HUES48 (cell line): Measurements from ENCODE around the gene JUP.

Source experiments
- H3K27ac ChIP-seq: one replicate; pipeline ENCODE4 v1.7.0; 2013; ENCODE audit warnings: low read depth, low read length, inconsistent platforms
- H3K27me3 ChIP-seq: 2 replicates; pipeline ENCODE4 v1.6.1; 2013; ENCODE audit warnings: mild to moderate bottlenecking, low read length; ENCODE audit not compliant: control insufficient read depth, insufficient read depth
- H3K36me3 ChIP-seq: 2 replicates; pipeline ENCODE4 v1.6.1; 2013; ENCODE audit warnings: low read length; ENCODE audit not compliant: control insufficient read depth, insufficient read depth
- H3K4me1 ChIP-seq: 2 replicates; pipeline ENCODE4 v1.6.1; 2013; ENCODE audit warnings: mild to moderate bottlenecking, low read length; ENCODE audit not compliant: control insufficient read depth, insufficient read depth
- H3K4me3 ChIP-seq: 2 replicates; pipeline ENCODE4 v1.5.1; 2013; ENCODE audit warnings: mild to moderate bottlenecking, low read depth, low read length
- H3K9ac ChIP-seq: 2 replicates; pipeline ENCODE4 v1.6.1; 2013; ENCODE audit warnings: mild to moderate bottlenecking, low read depth, low read length, moderate library complexity
- H3K9me3 ChIP-seq: 2 replicates; pipeline ENCODE4 v1.6.1; 2013; ENCODE audit warnings: low read length; ENCODE audit not compliant: control insufficient read depth, insufficient read depth

Gene JUP

GRCh38 chr17:41766135-41766534 is 20.4 kb downstream of the JUP start:
- Histone ChIP-seq H3K36me3 (peaks cover 82% of the 10 kb centered on the region), H3K9ac (no peak overlapping the region), H3K27ac (no peak overlapping the region), H3K4me1 (no peaks in the 10 kb centered on the region), H3K9me3 (no peaks in the 10 kb centered on the region), H3K27me3 (no peaks in the 10 kb centered on the region), H3K4me3 (no peak overlapping the region)

DNA sequence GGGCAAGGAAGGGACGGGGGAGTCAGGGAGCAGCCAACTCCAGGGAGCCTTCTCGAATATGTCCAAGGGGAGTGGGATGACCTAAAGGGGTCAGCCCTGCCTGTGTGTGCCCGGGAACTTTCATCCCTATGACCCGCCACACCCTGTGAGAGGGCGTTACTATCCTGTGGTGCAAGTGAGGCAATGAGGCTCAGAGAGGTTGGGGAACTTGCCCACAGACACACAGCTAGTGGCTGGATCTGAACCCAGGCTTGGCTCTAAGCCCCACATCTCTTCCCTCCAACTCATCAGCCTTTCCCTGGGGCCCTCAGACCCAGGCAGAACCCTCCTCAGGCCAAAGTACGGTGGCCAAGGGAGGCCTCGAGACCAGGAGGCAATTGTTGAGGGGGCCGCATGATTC is 23.2 kb downstream of the JUP start:
- Histone ChIP-seq H3K4me3 (no peak overlapping the region), H3K4me1 (no peaks in the 10 kb centered on the region), H3K27me3 (no peaks in the 10 kb centered on the region), H3K9ac (no peak overlapping the region), H3K9me3 (no peaks in the 10 kb centered on the region), H3K36me3 (peaks cover 75% of the 10 kb centered on the region), H3K27ac (no peak overlapping the region)

- peaks cover 79% of the 10 kb centered on the region for H3K36me3 ChIP-seq
- no peak overlapping the region for H3K4me3 ChIP-seq
- no peak overlapping the region for H3K9ac ChIP-seq
- H3K27ac ChIP-seq, result no peak overlapping the region
- no peaks in the 10 kb centered on the region for H3K9me3 ChIP-seq
- no peaks in the 10 kb centered on the region for H3K27me3 ChIP-seq
- H3K4me1 ChIP-seq, result no peaks in the 10 kb centered on the region
Observed at GRCh38 chr17:41762841-41763240, 23.7 kb downstream of the JUP start.

DNA sequence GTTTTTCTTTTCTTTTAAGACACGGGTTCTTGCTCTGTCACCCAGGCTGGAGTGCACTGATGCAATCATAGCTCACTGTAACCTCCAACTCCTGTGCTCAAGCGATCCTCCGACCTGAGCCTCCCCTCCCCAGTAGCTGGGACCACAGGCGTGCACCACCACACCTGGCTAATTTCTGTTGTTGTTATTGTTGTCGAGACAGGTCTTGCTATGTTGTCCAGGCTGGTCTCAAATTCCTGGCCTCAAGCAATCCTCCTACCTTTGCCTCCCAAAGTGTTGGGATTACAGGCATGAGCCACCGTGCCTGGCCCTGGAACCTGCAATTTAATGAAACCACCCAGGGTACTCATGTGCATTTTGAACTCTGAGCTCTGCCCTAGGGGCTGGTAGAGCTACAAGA is 24.1 kb downstream of the JUP start:
- peaks cover 79% of the 10 kb centered on the region for H3K36me3 ChIP-seq

GRCh38 chr17:41760878-41761277 is 25.6 kb downstream of the JUP start:
- Histone ChIP-seq H3K9me3 (no peaks in the 10 kb centered on the region), H3K27ac (no peak overlapping the region), H3K4me3 (no peak overlapping the region), H3K27me3 (no peaks in the 10 kb centered on the region), H3K36me3 (peaks cover 77% of the 10 kb centered on the region), H3K4me1 (no peaks in the 10 kb centered on the region), H3K9ac (no peak overlapping the region)

More for the DNA sequence above, 24.1 kb downstream of the JUP start:
- Histone ChIP-seq H3K9me3 (no peaks in the 10 kb centered on the region), H3K4me1 (no peaks in the 10 kb centered on the region), H3K27me3 (no peaks in the 10 kb centered on the region), H3K4me3 (no peak overlapping the region), H3K9ac (no peak overlapping the region), H3K27ac (no peak overlapping the region)

GRCh38 chr17:41758601-41759000 is 27.9 kb downstream of the JUP start:
- Histone ChIP-seq H3K9ac (no peak overlapping the region), H3K27me3 (no peaks in the 10 kb centered on the region), H3K9me3 (no peaks in the 10 kb centered on the region), H3K4me3 (no peak overlapping the region), H3K4me1 (no peaks in the 10 kb centered on the region), H3K36me3 (peaks cover 76% of the 10 kb centered on the region), H3K27ac (no peak overlapping the region)

DNA sequence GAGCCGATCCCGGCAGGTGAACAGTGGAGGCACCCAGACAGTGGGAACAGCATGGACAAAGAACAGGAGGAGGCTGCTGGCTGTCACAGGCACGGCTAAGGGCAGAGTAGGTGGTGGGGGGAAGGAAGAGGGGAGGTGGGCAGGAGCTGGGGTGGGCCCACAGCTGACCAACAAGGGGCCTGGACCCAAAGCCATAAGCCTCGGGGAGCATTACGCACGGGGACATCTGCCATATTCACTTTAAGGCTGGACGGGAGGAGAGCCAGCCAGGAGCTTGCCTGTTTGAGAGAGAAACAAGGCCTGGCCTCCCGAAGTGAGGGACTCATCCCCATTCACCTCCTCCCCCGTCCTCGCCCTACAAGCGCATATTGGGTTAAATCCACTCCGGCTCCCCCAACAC is 32.4 kb downstream of the JUP start:
- Histone ChIP-seq H3K9ac (no peak overlapping the region), H3K4me1 (no peaks in the 10 kb centered on the region), H3K27ac (no peak overlapping the region), H3K9me3 (no peaks in the 10 kb centered on the region), H3K36me3 (peaks cover 42% of the 10 kb centered on the region), H3K27me3 (no peaks in the 10 kb centered on the region), H3K4me3 (no peak overlapping the region)

DNA sequence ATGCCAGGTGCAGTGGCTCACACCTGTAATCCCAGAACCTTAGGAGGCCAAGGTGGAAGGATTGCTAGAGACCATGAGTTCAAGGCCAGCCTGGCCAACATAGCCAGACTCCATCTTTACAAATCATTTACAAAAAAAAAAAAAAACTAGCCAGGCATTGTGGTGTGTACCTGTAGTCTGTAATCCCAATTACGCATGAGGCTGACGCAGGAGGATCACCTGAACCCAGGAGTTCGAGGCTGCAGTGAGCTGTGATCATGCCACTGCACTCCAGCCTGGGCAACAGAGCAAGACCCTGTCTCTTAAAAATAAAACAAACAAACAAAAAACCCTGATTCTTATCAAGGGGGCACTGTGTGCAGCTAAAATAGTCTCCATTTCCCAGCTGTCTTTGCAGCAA is 35.2 kb downstream of the JUP start:
- H3K9ac ChIP-seq, result no peak overlapping the region
- H3K27me3 ChIP-seq, result no peaks in the 10 kb centered on the region
- H3K36me3 ChIP-seq, result peaks cover 20% of the 10 kb centered on the region
- no peak overlapping the region for H3K4me3 ChIP-seq
- H3K4me1 ChIP-seq, result no peaks in the 10 kb centered on the region
- no peaks in the 10 kb centered on the region for H3K9me3 ChIP-seq
- no peak overlapping the region for H3K27ac ChIP-seq

GRCh38 chr17:41750862-41751261 is 35.6 kb downstream of the JUP start:
- no peaks in the 10 kb centered on the region for H3K27me3 ChIP-seq
- H3K4me1 ChIP-seq, result no peaks in the 10 kb centered on the region
- no peak overlapping the region for H3K27ac ChIP-seq
- peaks cover 16% of the 10 kb centered on the region for H3K36me3 ChIP-seq
- no peak overlapping the region for H3K9ac ChIP-seq
- H3K9me3 ChIP-seq, result no peaks in the 10 kb centered on the region
- no peak overlapping the region for H3K4me3 ChIP-seq

DNA sequence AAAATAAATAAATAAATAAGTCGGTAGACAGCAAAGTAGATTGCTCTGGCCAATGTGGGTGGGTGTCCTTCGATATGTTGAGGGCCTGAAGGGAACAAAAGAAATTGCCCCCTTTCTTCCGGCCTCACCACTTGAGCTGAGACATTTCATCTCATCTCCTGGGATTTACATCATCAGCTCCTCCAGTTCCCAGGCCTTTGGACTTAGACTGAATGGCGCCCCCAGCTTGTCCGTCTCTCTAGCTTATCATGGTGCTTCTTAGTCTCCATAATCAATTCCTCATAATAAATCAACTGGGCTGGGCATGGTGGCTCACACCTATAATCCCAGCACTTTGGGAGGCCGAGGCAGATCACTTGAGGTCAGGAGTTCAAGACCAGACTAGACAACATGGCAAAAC is 38.2 kb downstream of the JUP start:
- H3K4me1 ChIP-seq, result no peaks in the 10 kb centered on the region
- no peak overlapping the region for H3K4me3 ChIP-seq
- no peaks in the 10 kb centered on the region for H3K27me3 ChIP-seq
- H3K36me3 ChIP-seq, result no peaks in the 10 kb centered on the region
- H3K9me3 ChIP-seq, result no peaks in the 10 kb centered on the region
- H3K27ac ChIP-seq, result no peak overlapping the region
- no peak overlapping the region for H3K9ac ChIP-seq

DNA sequence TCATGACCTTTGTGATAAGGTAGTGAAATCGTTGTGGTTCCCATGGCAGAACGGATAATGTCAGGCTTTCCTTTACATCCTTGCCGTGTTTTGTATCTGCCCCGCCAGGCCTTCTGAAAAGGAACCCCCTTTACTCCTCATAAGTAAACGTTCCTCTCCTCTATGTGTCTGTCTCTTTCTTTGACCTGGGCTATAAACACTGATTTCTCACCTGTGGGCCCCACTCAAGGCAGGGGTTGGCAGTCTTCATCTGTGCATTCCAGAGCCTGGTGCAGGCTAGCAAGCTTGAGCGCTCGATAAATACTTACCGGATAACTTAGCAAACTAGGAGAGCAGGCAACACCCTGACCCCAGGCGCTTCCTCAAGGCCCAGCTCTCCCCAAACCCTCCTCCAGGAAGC is 44.8 kb downstream of the JUP start:
- Histone ChIP-seq H3K36me3 (no peaks in the 10 kb centered on the region), H3K4me1 (peaks cover 7% of the 10 kb centered on the region), H3K9ac (no peak overlapping the region), H3K27ac (no peak overlapping the region), H3K4me3 (no peak overlapping the region), H3K9me3 (no peaks in the 10 kb centered on the region), H3K27me3 (peaks cover 12% of the 10 kb centered on the region)

GRCh38 chr17:41740506-41740905 is 46.0 kb downstream of the JUP start:
- Histone ChIP-seq H3K4me3 (no peak overlapping the region), H3K27ac (no peak overlapping the region), H3K36me3 (no peaks in the 10 kb centered on the region), H3K9ac (no peak overlapping the region), H3K9me3 (no peaks in the 10 kb centered on the region), H3K27me3 (peaks cover 24% of the 10 kb centered on the region), H3K4me1 (peaks cover 7% of the 10 kb centered on the region)
